CD4-positive, alpha-beta T cell treated with Interleukin-6 at 100 ng/mL for 8 hours (primary cell): ENCODE results near the gene TMPRSS5.
"Not testable (repeated sequence)": the region's sequence is repeated elsewhere in the genome, so short reads cannot be mapped to it uniquely, and the experiment has no call there.

Experiments used
- DNase-seq: peaks from one replicate; pipeline ENCODE4 v3.0.0-alpha.2; 2020; ENCODE audit warnings: mixed read lengths, low spot score

Gene TMPRSS5

DNA sequence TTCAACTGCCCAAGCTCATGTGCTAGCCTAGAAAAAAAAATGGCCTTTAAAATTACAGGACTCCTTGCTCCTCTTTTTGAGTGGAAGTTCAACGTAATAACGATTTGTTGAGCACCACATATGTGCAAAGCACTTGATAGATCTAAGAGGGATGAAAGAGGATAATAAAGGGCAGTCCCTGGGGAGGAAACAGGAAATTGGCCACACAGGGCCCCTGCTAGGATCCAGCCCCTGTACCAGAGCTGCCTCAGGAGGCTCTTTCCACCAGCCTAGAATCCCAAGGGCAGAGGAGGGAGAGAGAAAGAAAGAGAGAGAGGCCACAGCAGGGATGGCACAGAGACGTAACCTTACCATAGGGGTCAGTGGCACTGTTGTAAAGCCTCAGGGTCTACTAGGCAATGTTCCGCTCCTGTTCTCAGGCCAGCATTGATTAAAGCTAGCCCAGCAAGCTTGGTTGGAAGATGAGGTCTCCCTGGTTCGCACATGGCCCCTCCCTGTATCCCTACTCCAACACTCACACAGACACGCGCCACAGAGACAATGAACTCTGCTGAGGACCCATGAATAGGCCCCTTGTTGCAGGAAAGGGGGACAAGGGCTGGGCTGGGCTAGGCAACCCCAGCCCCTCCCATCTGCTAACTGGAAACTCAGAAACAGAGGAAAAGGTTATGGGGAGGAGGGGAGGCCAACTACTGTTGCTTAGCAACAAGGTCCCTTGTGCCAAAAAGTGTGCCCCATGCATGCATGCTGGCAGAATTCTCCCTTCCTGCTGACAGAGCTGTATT lies at the start of gene TMPRSS5:
TMPRSS5 (minus strand) TSS at position 438 of the 785 bp plus-strand sequence; CDS start at position 354, 84 bp downstream.
- DNase-seq = no peak

- no peak for DNase-seq
Measured at GRCh38 chr11:113752932-113753331, 46.8 kb upstream of the TMPRSS5 start.

- DNase-seq = no peak
Measured at GRCh38 chr11:113736323-113736722, 30.2 kb upstream of the TMPRSS5 start.

- DNase-seq = no peak
Measured at GRCh38 chr11:113732092-113732491, 26.0 kb upstream of the TMPRSS5 start.

DNA sequence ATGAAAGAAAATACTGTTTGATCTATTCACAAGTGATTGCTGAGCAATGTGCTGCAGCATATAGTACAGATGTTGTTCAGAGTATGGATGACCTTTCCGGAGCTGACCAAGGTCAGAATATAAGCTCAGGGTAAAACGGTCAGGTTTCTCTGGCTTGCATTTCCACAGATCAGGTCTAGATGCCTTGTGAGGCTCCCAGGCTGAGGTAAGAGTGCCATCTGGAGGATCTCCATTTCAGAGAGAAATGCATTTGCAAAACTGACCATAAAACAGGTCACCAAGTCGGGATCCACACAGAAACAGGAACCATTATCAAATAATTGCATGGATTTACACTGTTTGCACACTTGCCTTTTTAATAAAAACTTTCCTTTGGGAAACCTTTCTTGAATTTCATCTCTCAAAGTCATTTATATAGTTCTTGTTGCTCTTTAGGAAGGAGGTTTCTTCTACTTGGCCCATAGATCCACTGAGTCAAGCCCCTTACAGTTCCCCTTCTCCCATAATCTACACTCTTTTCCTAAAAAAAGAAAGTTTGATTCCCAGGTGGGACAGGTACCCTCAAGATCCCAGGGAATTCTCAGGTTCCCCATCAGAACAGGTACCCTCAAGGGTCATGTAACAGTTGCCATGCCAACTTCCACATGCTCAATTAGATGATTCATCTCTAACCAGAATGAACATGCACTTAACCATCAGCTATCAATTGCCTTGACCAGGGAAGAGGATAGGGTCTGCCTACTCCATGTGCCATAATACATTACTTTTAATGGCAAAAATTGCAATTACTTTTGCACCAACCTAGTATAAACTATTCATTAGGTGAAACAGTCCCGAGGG lies 25.0 kb upstream of the TMPRSS5 start:
- DNase-seq = no peak

- DNase-seq = no peak
Measured at GRCh38 chr11:113729456-113729855, 23.3 kb upstream of the TMPRSS5 start.

GRCh38 chr11:113728814-113729213 lies 22.7 kb upstream of the TMPRSS5 start:
- DNase-seq = no peak

GRCh38 chr11:113725913-113726312 lies 19.8 kb upstream of the TMPRSS5 start:
- DNase-seq = no peak

GRCh38 chr11:113725407-113725806 lies 19.3 kb upstream of the TMPRSS5 start:
- no peak for DNase-seq

DNA sequence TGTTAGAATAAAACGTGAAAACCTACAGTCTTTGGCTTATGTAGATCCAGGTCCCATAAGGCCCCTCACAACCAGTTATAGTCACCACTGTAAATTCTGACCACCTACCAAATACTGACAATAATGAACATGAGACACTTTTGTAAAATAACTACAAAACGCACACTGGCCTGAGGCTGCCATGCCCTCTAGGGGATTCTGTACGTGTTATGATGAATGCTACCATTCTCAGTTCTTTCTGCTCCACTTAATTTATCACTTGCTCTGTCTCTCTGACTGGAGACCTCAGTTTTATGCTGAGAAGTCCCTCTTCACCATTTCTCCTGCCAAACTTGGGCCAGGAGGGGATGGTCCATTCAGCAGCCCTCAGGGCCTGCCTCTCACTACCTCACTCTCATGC lies 18.7 kb upstream of the TMPRSS5 start:
- DNase-seq = no peak

- DNase-seq = no peak
Measured at GRCh38 chr11:113723787-113724186, 17.7 kb upstream of the TMPRSS5 start.

GRCh38 chr11:113722934-113723333 lies 16.8 kb upstream of the TMPRSS5 start:
- no peak for DNase-seq

DNA sequence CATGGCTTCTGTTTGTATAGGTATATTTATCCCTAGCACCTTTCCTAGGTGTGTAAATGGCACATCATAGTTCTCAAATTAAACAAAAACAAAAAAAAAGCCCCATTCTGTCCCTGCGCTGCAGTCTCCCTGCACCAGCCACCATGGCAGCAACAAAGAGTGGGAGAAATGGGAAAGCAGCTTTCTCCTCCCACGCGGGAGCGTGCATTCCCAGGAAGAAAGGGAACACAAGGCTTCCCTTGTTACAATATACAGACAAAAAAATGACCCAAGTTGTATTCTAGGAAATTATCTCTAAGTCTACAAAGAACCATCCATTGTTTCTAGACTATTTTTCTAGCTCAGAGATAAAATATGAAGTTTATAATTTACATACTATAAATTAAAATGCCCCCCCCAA lies 16.1 kb upstream of the TMPRSS5 start:
- DNase-seq = no peak

GRCh38 chr11:113721462-113722066 lies 15.5 kb upstream of the TMPRSS5 start:
- DNase-seq = no peak

GRCh38 chr11:113720478-113720877 lies 14.4 kb upstream of the TMPRSS5 start:
- not testable (repeated sequence) for DNase-seq

DNA sequence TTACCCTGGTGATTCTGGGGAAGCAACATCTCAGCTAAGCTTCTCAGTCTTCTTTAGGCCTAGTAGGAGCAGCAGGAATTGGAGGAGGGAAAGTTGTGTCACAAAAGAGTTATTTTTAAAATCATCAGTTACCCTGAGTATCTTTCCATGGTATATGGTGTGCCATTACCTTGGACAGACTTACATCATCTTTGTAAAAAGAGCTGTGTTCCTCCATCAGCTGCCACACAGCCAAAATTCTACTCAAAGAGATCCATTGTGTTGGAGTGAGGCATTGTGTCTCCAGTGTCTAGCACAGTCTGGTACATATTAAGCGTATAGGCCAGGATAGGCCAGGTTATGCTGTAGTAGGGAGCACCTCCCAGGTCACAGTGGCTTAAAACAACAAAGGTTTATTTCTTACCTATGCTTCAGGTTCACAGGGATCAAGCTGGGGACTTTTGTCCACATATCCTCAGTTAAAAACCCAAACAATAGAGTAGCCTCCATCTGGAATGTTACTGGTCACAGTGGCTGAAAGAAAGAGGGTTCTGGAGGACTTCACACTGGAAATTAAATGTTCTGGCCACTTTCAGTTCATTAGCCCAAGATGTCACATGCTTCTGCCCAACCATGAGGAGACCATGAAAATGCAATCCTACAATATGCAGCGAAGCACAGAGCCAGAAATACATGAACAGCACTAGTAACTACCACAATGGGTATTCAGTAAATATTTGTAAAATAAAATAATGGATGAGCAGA lies 9.9 kb upstream of the TMPRSS5 start:
- no peak for DNase-seq

GRCh38 chr11:113715273-113715672 lies 9.2 kb upstream of the TMPRSS5 start:
- no peak for DNase-seq

DNA sequence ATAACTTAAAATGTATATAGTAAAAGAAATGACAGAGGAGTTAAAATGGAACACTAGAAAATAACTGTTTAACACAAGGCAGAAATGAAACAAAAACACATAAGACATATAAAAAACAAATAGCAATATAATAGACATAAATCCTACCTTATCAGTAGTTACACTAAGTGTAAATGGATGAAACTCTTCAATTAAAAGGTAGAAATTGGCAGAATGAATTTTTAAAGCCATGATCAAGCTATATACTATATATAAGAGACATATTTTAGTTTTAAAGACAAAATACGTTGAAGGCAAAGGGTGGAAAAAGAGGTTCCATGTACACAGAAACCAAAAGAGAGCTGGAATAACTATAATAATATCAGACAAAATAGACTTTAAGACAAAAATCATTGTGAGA lies 4.9 kb upstream of the TMPRSS5 start:
- DNase-seq = no peak

- not testable (repeated sequence) for DNase-seq
Measured at GRCh38 chr11:113703551-113703950, 2.6 kb downstream of the TMPRSS5 start.

GRCh38 chr11:113701491-113701890 lies 4.6 kb downstream of the TMPRSS5 start:
- no peak for DNase-seq

DNA sequence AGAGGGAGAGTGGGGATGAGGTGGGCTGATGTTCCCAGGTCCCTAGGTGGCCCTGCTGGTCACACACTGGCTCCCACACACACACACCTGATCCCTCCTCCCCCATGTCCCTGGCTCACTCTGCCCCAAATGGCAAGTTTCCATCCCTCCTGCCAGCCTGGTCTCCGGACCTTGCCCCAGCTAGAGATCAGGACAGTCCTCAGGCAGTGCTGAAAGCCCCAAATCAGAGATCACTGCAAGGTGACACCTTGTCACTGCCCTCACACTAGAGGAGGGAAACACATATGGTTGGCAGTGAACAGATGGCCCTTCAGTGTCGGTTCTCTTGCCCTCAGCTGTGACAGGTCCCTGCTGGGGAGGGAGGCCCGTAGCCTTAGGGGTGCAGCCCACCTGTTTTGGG lies 7.6 kb downstream of the TMPRSS5 start:
- no peak for DNase-seq
